HCT116 (cell line): ENCODE data around the gene ZNF280C. TPM values are rescaled to one million over a fixed set of nuclear protein-coding genes. Genes with fewer than 3 reads are reported as not detected.

Experiments
- ATAC-seq: fragments of 200-7000 bp; cut with Tn5 transposase; 2 replicates; pipeline ENCODE4 v1.9.1; 2020; ENCODE audit warnings: mild to moderate bottlenecking, moderate library complexity
- BruUV-seq: library from RNA; stranded (reverse); fragments of 400-500 nt; replicated peaks from 2 replicates; lab custom pipeline; 2021; lab: Mats Ljungman, UMichigan
- CTCF ChIA-PET: fragments of 300-600 bp; sonication (Branson Sonifier 250); formaldehyde crosslinking; loops from one replicate; lab custom pipeline; 2021; ENCODE audit warnings: antibody characterized with exemption; lab: Charles Lee
- POLR2A ChIA-PET: fragments of 300-600, 350-600 bp; sonication (Branson Sonifier 250); formaldehyde crosslinking; loops from one replicate; lab custom pipeline; 2021; ENCODE audit warnings: antibody characterized with exemption; lab: Charles Lee
- RAD21 ChIA-PET, 2 experiments: fragments of 300-600 bp; sonication (Branson Sonifier 250); formaldehyde crosslinking; loops; one replicate each; lab custom pipeline; 2023; ENCODE audit warnings: low total read pairs in 2 of 2; ENCODE audit not compliant: uncharacterized antibody in 2 of 2, unreplicated experiment in 2 of 2, low non-redundant PET in 1 of 2; lab: Charles Lee
- DNase-seq: peaks from one replicate; pipeline ENCODE4 v3.0.0-alpha.2; 2010; ENCODE audit warnings: low read depth, low spot score
- H2AFZ ChIP-seq: fragments of 200-600 bp; shearing (Covaris generic), sonication (generic); 2 replicates; pipeline ENCODE4 v1.6.1; 2017; ENCODE audit warnings: low read depth, mixed run types, mixed read lengths, antibody characterized with exemption, low read length; ENCODE audit not compliant: poor library complexity, severe bottlenecking
- H3K27ac ChIP-seq: 2 replicates; pipeline ENCODE4 v1.5.1; 2012; ENCODE audit warnings: low read depth, low read length
- H3K27me3 ChIP-seq: fragments of 200-600 bp; sonication (generic); 2 replicates; pipeline ENCODE4 v1.6.1; 2016; ENCODE audit warnings: mixed run types, low read length, mixed read lengths; ENCODE audit not compliant: insufficient read depth
- H3K36me3 ChIP-seq, 2 experiments: fragments of 200-500 bp in 1 of 2; fragments of 200-600 bp in 1 of 2; sonication (Bioruptor generic) in 1 of 2; sonication (generic) in 1 of 2; 2 replicates each; pipeline versions ENCODE4 v1.5.1 to v1.6.1; 2014 to 2016; ENCODE audit warnings: low read length in 2 of 2, inconsistent platforms in 1 of 2, mixed read lengths in 1 of 2, mixed run types in 1 of 2; ENCODE audit not compliant: insufficient read depth in 2 of 2, control insufficient read depth in 1 of 2
- H3K4me1 ChIP-seq, 2 experiments: fragments of 200-600 bp in 1 of 2; sonication (generic) in 1 of 2; 2 replicates each; pipeline versions ENCODE4 v1.5.1 to v1.6.1; 2012 to 2017; ENCODE audit warnings: low read length in 2 of 2, inconsistent platforms in 1 of 2, mild to moderate bottlenecking in 1 of 2, mixed read lengths in 1 of 2, mixed run types in 1 of 2, moderate library complexity in 1 of 2; ENCODE audit not compliant: insufficient read depth in 2 of 2, control insufficient read depth in 1 of 2
- H3K4me2 ChIP-seq: fragments of 200-600 bp; sonication (generic); 2 replicates; pipeline ENCODE4 v1.6.1; 2017; ENCODE audit warnings: mixed run types, low read length, mixed read lengths
- H3K4me3 ChIP-seq, 2 experiments: fragments of 200-600 bp in 1 of 2; sonication (generic) in 1 of 2; replicated peaks in 1 of 2; 2 replicates each; pipeline ENCODE4 v1.5.1; 2011 to 2016; ENCODE audit warnings: low read length in 2 of 2, control low read depth in 1 of 2, low read depth in 1 of 2, mild to moderate bottlenecking in 1 of 2, mixed read lengths in 1 of 2, mixed run types in 1 of 2
- H3K79me2 ChIP-seq: fragments of 200-600 bp; sonication (generic); 2 replicates; pipeline ENCODE4 v1.6.1; 2017; ENCODE audit warnings: mild to moderate bottlenecking, mixed run types, low read length, moderate library complexity, mixed read lengths; ENCODE audit not compliant: insufficient read depth
- H3K9ac ChIP-seq: fragments of 200-600 bp; sonication (generic); 2 replicates; pipeline ENCODE4 v1.6.1; 2016; ENCODE audit warnings: low read length, mixed read lengths
- H3K9me2 ChIP-seq: fragments of 200-600 bp; sonication (generic), shearing (Covaris generic); 2 replicates; pipeline ENCODE4 v1.6.1; 2017; ENCODE audit warnings: mixed run types, mild to moderate bottlenecking, moderate library complexity; ENCODE audit not compliant: insufficient read depth
- H3K9me3 ChIP-seq, 2 experiments: fragments of 200-500 bp in 1 of 2; fragments of 200-600 bp in 1 of 2; sonication (Bioruptor generic) in 1 of 2; sonication (generic) in 1 of 2; 2 replicates each; pipeline ENCODE4 v1.6.1; 2014 to 2017; ENCODE audit warnings: low read length in 2 of 2, mixed read lengths in 2 of 2, inconsistent platforms in 1 of 2, low read depth in 1 of 2, mild to moderate bottlenecking in 1 of 2, mixed run types in 1 of 2, moderate library complexity in 1 of 2; ENCODE audit not compliant: control insufficient read depth in 1 of 2, insufficient read depth in 1 of 2
- H4K20me1 ChIP-seq: fragments of 200-600 bp; sonication (generic), shearing (Covaris generic); 2 replicates; pipeline ENCODE4 v1.6.1; 2017; ENCODE audit warnings: mixed run types, mild to moderate bottlenecking, moderate library complexity; ENCODE audit not compliant: insufficient read depth
- ATF3 ChIP-seq: IDR thresholded peaks from 2 replicates; pipeline ENCODE4 v1.6.1; 2012
- CTCF ChIP-seq, 3 experiments: fragments of 200-600 bp in 1 of 3; sonication (generic) in 1 of 3; IDR thresholded peaks in 2 of 3; conservative IDR thresholded peaks in 1 of 3; 2 replicates each; pipeline ENCODE4 v1.5.1; 2012 to 2017; ENCODE audit warnings: low read depth in 2 of 3, low read length in 2 of 3, antibody characterized with exemption in 1 of 3, borderline replicate concordance in 1 of 3, control low read depth in 1 of 3, mild to moderate bottlenecking in 1 of 3, mixed read lengths in 1 of 3, mixed run types in 1 of 3, moderate library complexity in 1 of 3; ENCODE audit not compliant: insufficient read depth in 1 of 3
- EGR1 ChIP-seq: IDR thresholded peaks from 2 replicates; pipeline ENCODE4 v1.6.1; 2012; ENCODE audit warnings: low read depth
- ELF1 ChIP-seq: IDR thresholded peaks from 2 replicates; pipeline ENCODE4 v1.6.1; 2012; ENCODE audit warnings: low read depth, borderline replicate concordance
- EZH2 ChIP-seq: fragments of 200-600 bp; sonication (generic); IDR thresholded peaks from 2 replicates; pipeline ENCODE4 v1.6.1; 2017; ENCODE audit warnings: antibody characterized with exemption, mixed run types
- EZH2phosphoT487 ChIP-seq: fragments of 200-600 bp; IDR thresholded peaks from 2 replicates; pipeline ENCODE4 v1.6.1; 2018; ENCODE audit warnings: antibody characterized with exemption, borderline replicate concordance
- FOSL1 ChIP-seq: IDR thresholded peaks from 2 replicates; pipeline ENCODE4 v1.6.1; 2012; ENCODE audit warnings: low read depth
- JUND ChIP-seq: IDR thresholded peaks from 2 replicates; pipeline ENCODE4 v1.6.1; 2012
- MAX ChIP-seq: IDR thresholded peaks from 2 replicates; pipeline ENCODE4 v1.6.1; 2012
- POLR2A ChIP-seq: IDR thresholded peaks from 2 replicates; pipeline ENCODE4 v1.7.0; 2011; ENCODE audit warnings: borderline replicate concordance; ENCODE audit not compliant: insufficient read depth, insufficient read length; ENCODE audit errors: extremely low read depth
- POLR2AphosphoS5 ChIP-seq: IDR thresholded peaks from 2 replicates; pipeline ENCODE4 v1.6.1; 2011; ENCODE audit warnings: mild to moderate bottlenecking, low read depth, low read length, moderate library complexity
- RAD21 ChIP-seq: IDR thresholded peaks from 2 replicates; pipeline ENCODE4 v1.6.1; 2012; ENCODE audit warnings: low read depth, mild to moderate bottlenecking
- SP1 ChIP-seq: IDR thresholded peaks from 2 replicates; pipeline ENCODE4 v1.6.1; 2012; ENCODE audit warnings: low read depth
- ZFX ChIP-seq: fragments of 450-650 bp; IDR thresholded peaks from 2 replicates; pipeline ENCODE4 v1.6.1; 2017
- ZNF274 ChIP-seq: fragments of 200-500 bp; sonication (Bioruptor generic); IDR thresholded peaks from 2 replicates; pipeline ENCODE4 v1.6.1; 2014; ENCODE audit warnings: mild to moderate bottlenecking, low read depth, low read length, inconsistent platforms
- intact Hi-C: fragments of 100-400 bp; cut with micrococcal nuclease; formaldehyde crosslinking; loops from 2 replicates; pipeline ENCODE4 v1.10.0; 2022
- total RNA-seq: library from RNA; stranded (reverse); gene quantifications from one replicate; pipeline ENCODE4 v1.2.1, GENCODE V29; 2021; ENCODE audit not compliant: unreplicated experiment

The ZNF280C gene
- total RNA-seq, 1 experiment from 2014 or later, result 12.3 TPM

- intact Hi-C loops, result no loop called here
- Histone ChIP-seq H3K27me3 (no peaks in the 10 kb centered on the region), H3K9ac (no peak overlapping the region), H3K4me1 (no peaks in the 10 kb centered on the region), H3K9me3 (no peaks in the 10 kb centered on the region), H3K9me2 (no peaks in the 10 kb centered on the region), H3K27ac (no peak overlapping the region), H4K20me1 (no peaks in the 10 kb centered on the region), H2AFZ (no peak overlapping the region), H3K4me2 (no peak overlapping the region), H3K36me3 (no peaks in the 10 kb centered on the region), H3K79me2 (no peaks in the 10 kb centered on the region), H3K4me3 (no peak overlapping the region)
- DNase-seq, result no peak
- peak; percentile 67; the same call in 1 of the 2 replicates for ATAC-seq
- ChIA-PET POLR2A (no interaction called here), CTCF (no interaction called here), RAD21 (no interaction called here)
- no TSS peak for BruUV-seq
- TF ChIP-seq EGR1 (no peak), FOSL1 (no peak), CTCF (IDR thresholded peaks at IDR 0.05 in 2 of 3, conservative IDR thresholded peaks at IDR 0.05 in 1 of 3; ENCODE audit: borderline replicate concordance in 1 of 3, insufficient read depth in 1 of 3, low read depth in 2 of 3, low read length in 2 of 3) (peak in 1 of 3 experiments; percentile 13; a peak in 1 of 6 replicates), ELF1 (no peak), POLR2AphosphoS5 (no peak)
These were observed 36.1 kb upstream of the ZNF280C start for GRCh38 chrX:130304587-130305368.

- H3K27me3 ChIP-seq, result no peaks in the 10 kb centered on the region
- no peak overlapping the region for H3K4me2 ChIP-seq
- no peak overlapping the region for H3K27ac ChIP-seq
- RAD21 ChIA-PET, result no interaction called here
- ATAC-seq (no peak), DNase-seq (no peak)
- intact Hi-C loops, result no loop called here
- H3K9ac ChIP-seq, result no peak overlapping the region
- CTCF ChIA-PET, result no interaction called here
- no peaks in the 10 kb centered on the region for H4K20me1 ChIP-seq
- H3K36me3 ChIP-seq, result no peaks in the 10 kb centered on the region
- POLR2A ChIA-PET, result no interaction called here
- H3K4me1 ChIP-seq, result peaks cover 0 to 2% of the 10 kb centered on the region in 2 experiments; a peak in 1 of 4 replicates
- BruUV-seq, result no TSS peak
- no peak overlapping the region for H2AFZ ChIP-seq
- H3K79me2 ChIP-seq, result no peaks in the 10 kb centered on the region
- H3K9me2 ChIP-seq, result no peaks in the 10 kb centered on the region
- no peaks in the 10 kb centered on the region for H3K9me3 ChIP-seq
- H3K4me3 ChIP-seq, result no peak overlapping the region
- TF ChIP-seq SP1 (no peak), EZH2 (no peak), CTCF (IDR thresholded peaks at IDR 0.05 in 2 of 3, conservative IDR thresholded peaks at IDR 0.05 in 1 of 3; ENCODE audit: borderline replicate concordance in 1 of 3, insufficient read depth in 1 of 3, low read depth in 2 of 3, low read length in 2 of 3) (no peak), FOSL1 (no peak), POLR2AphosphoS5 (no peak), EGR1 (no peak), ELF1 (no peak), MAX (no peak), POLR2A (no peak), JUND (no peak), ATF3 (no peak), ZNF274 (no peak), ZFX (no peak), EZH2phosphoT487 (no peak), RAD21 (no peak)
These were observed 33.3 kb upstream of the ZNF280C start for GRCh38 chrX:130301977-130302376.
